RWPE2 (cell line): ENCODE results near the gene JCAD.

Source experiments
- ATAC-seq: fragments of 200-7000 bp; cut with Tn5 transposase; 3 replicates; pipeline ENCODE4 v1.9.1; 2021; ENCODE audit warnings: low read depth
- DNase-seq: peaks from one replicate; pipeline ENCODE4 v3.0.0-alpha.2; 2020; ENCODE audit warnings: low spot score
- H3K27ac ChIP-seq: fragments of 450-650 bp; 2 replicates; pipeline ENCODE4 v1.5.1; 2017; ENCODE audit warnings: mild to moderate bottlenecking; ENCODE audit not compliant: poor library complexity, severe bottlenecking
- H3K27me3 ChIP-seq: fragments of 250-450 bp; sonication (Bioruptor Pico); 2 replicates; pipeline ENCODE4 v1.5.1; 2021; ENCODE audit warnings: mild to moderate bottlenecking, moderate library complexity; ENCODE audit not compliant: insufficient read depth, poor library complexity, severe bottlenecking
- H3K36me3 ChIP-seq: fragments of 250-450 bp; sonication (Bioruptor Pico); 2 replicates; pipeline ENCODE4 v1.5.1; 2020; ENCODE audit warnings: low read depth, mild to moderate bottlenecking, moderate library complexity
- H3K4me1 ChIP-seq: fragments of 250-450 bp; sonication (Bioruptor Pico); 2 replicates; pipeline ENCODE4 v1.5.1; 2021; ENCODE audit warnings: mild to moderate bottlenecking, moderate library complexity; ENCODE audit not compliant: insufficient read depth, poor library complexity, severe bottlenecking
- H3K4me3 ChIP-seq: fragments of 250-450 bp; sonication (Bioruptor Pico); 2 replicates; pipeline ENCODE4 v1.5.1; 2021; ENCODE audit warnings: mild to moderate bottlenecking, moderate library complexity; ENCODE audit not compliant: severe bottlenecking
- H3K9me3 ChIP-seq: fragments of 250-450 bp; sonication (Bioruptor Pico); 2 replicates; pipeline ENCODE4 v1.5.1; 2021; ENCODE audit warnings: mild to moderate bottlenecking, moderate library complexity; ENCODE audit not compliant: severe bottlenecking
- CTCF ChIP-seq: fragments of 450-650 bp; IDR thresholded peaks from one replicate; pipeline ENCODE4 v1.5.1; 2017; ENCODE audit warnings: mild to moderate bottlenecking, moderate library complexity; ENCODE audit not compliant: poor library complexity, severe bottlenecking

JCAD gene

GRCh38 chr10:29969255-29970011 is 90.0 kb downstream of the JCAD start:
- Histone ChIP-seq H3K27ac (no peak overlapping the region), H3K4me1 (no peaks in the 10 kb centered on the region), H3K4me3 (no peak overlapping the region), H3K36me3 (no peaks in the 10 kb centered on the region), H3K27me3 (no peaks in the 10 kb centered on the region), H3K9me3 (no peaks in the 10 kb centered on the region)
- DNase-seq (no peak), ATAC-seq (no peak)
- no peak for TF ChIP-seq CTCF

- Histone ChIP-seq H3K27me3 (no peaks in the 10 kb centered on the region), H3K4me3 (no peak overlapping the region), H3K27ac (no peak overlapping the region), H3K4me1 (no peaks in the 10 kb centered on the region), H3K36me3 (no peaks in the 10 kb centered on the region), H3K9me3 (no peaks in the 10 kb centered on the region)
- TF ChIP-seq CTCF, result no peak
- DNase-seq, result no peak
- ATAC-seq, result no peak
Measured at GRCh38 chr10:29968585-29968984, 90.8 kb downstream of the JCAD start.

GRCh38 chr10:29966269-29966668 is 93.1 kb downstream of the JCAD start:
- no peaks in the 10 kb centered on the region for H3K36me3 ChIP-seq
- H3K27me3 ChIP-seq, result no peaks in the 10 kb centered on the region
- TF ChIP-seq CTCF, result no peak
- H3K4me3 ChIP-seq, result no peak overlapping the region
- no peak for ATAC-seq
- no peaks in the 10 kb centered on the region for H3K4me1 ChIP-seq
- DNase-seq, result no peak
- H3K27ac ChIP-seq, result no peak overlapping the region
- H3K9me3 ChIP-seq, result no peaks in the 10 kb centered on the region
